HepG2 (cell line): ENCODE measurements around the gene FIBP. TPM values are rescaled to one million over a fixed set of nuclear protein-coding genes. Genes with fewer than 3 reads are reported as not detected.

Experiments used
- ATAC-seq: fragments of 200-7000 bp; cut with Tn5 transposase; 3 replicates; pipeline ENCODE4 v1.9.1; 2020; ENCODE audit warnings: mild to moderate bottlenecking, moderate library complexity
- BruUV-seq: library from RNA; stranded (reverse); fragments of 400-500 nt; replicated peaks from 2 replicates; lab custom pipeline; 2021; lab: Mats Ljungman, UMichigan
- CTCF ChIA-PET: fragments of 300-600 bp; formaldehyde crosslinking; extraction: SDS; loops from one replicate; lab custom pipeline; 2021; ENCODE audit warnings: low total read pairs, inconsistent platforms, low intra/inter-chr PET ratio; lab: Yijun Ruan, JAX
- POLR2A ChIA-PET: fragments of 350-600 bp; sonication (Branson Sonifier 250); formaldehyde crosslinking; loops from one replicate; lab custom pipeline; 2020; ENCODE audit warnings: antibody characterized with exemption, inconsistent platforms; lab: Yijun Ruan, JAX
- DNase-seq: peaks from one replicate; pipeline ENCODE4 v3.0.0-alpha.2; 2015; ENCODE audit warnings: low spot score
- FAIRE-seq: peaks from 3 replicates; lab custom pipeline; 2011; peaks lifted over from hg19 to GRCh38; lab: Jason Lieb, UNC
- H2AFZ ChIP-seq: one replicate; pipeline ENCODE4 v1.6.1; 2011; ENCODE audit warnings: low read length, inconsistent platforms
- H3K27ac ChIP-seq: fragments of 300-600 bp; 3 replicates; pipeline ENCODE4 v1.8.0; 2011; ENCODE audit warnings: mixed run types, mild to moderate bottlenecking, mixed read lengths, low read length, inconsistent platforms; ENCODE audit not compliant: insufficient read depth; ENCODE audit errors: extremely low read length
- H3K27me3 ChIP-seq, 2 experiments: fragments of 200-600 bp in 1 of 2; 2 replicates in 1 of 2; 3 replicates in 1 of 2; pipeline versions ENCODE4 v1.6.0 to v1.8.0; 2011; ENCODE audit warnings: low read length in 2 of 2, mild to moderate bottlenecking in 2 of 2, moderate library complexity in 2 of 2, inconsistent platforms in 1 of 2; ENCODE audit not compliant: insufficient read depth in 2 of 2, control insufficient read depth in 1 of 2
- H3K36me3 ChIP-seq, 2 experiments: fragments of 200-600 bp in 1 of 2; replicated peaks in 1 of 2; 2 replicates in 1 of 2; 3 replicates in 1 of 2; pipeline versions ENCODE4 v1.5.1 to v1.8.0; 2011; ENCODE audit warnings: low read length in 2 of 2, inconsistent platforms in 1 of 2; ENCODE audit not compliant: insufficient read depth in 2 of 2, control insufficient read depth in 1 of 2
- H3K4me1 ChIP-seq: 2 replicates; pipeline ENCODE4 v1.5.1; 2012; ENCODE audit warnings: low read length, inconsistent platforms; ENCODE audit not compliant: insufficient read depth
- H3K4me2 ChIP-seq: 2 replicates; pipeline ENCODE4 v1.6.0; 2011; ENCODE audit warnings: low read depth, low read length, inconsistent platforms
- H3K4me3 ChIP-seq, 3 experiments: fragments of 200-600 bp in 1 of 3; sonication (generic), shearing (Covaris generic) in 1 of 3; replicated peaks in 1 of 3; 2 replicates each; pipeline ENCODE4 v1.5.1; 2011 to 2016; ENCODE audit warnings: low read length in 3 of 3, inconsistent platforms in 2 of 3, low read depth in 2 of 3, mild to moderate bottlenecking in 2 of 3, control low read depth in 1 of 3, mixed read lengths in 1 of 3; ENCODE audit not compliant: insufficient read depth in 1 of 3
- H3K79me2 ChIP-seq: one replicate; pipeline ENCODE4 v1.6.1; 2011; ENCODE audit warnings: low read length, inconsistent platforms; ENCODE audit not compliant: insufficient read depth
- H3K9ac ChIP-seq: 2 replicates; pipeline ENCODE4 v1.6.0; 2011; ENCODE audit warnings: mild to moderate bottlenecking, low read depth, low read length, inconsistent platforms; ENCODE audit not compliant: insufficient read depth
- H3K9me3 ChIP-seq: 2 replicates; pipeline ENCODE4 v1.5.1; 2012; ENCODE audit warnings: mild to moderate bottlenecking, low read length
- H4K20me1 ChIP-seq: 2 replicates; pipeline ENCODE4 v1.6.0; 2011; ENCODE audit warnings: inconsistent platforms, mild to moderate bottlenecking, low read length, moderate library complexity; ENCODE audit not compliant: insufficient read depth
- HMG20B ChIP-seq: conservative IDR thresholded peaks from 2 replicates; pipeline ENCODE4 v1.6.1; 2016; ENCODE audit warnings: missing genetic modification reagents, missing compliant biosample characterization
- MAFG ChIP-seq: sonication (generic); formaldehyde crosslinking; IDR thresholded peaks from 2 replicates; pipeline ENCODE4 v1.5.1; 2020; ENCODE audit warnings: mild to moderate bottlenecking, missing genetic modification reagents
- MYNN ChIP-seq: sonication (generic); formaldehyde crosslinking; IDR thresholded peaks from 2 replicates; pipeline ENCODE4 v1.4.0; 2020; ENCODE audit warnings: mild to moderate bottlenecking, low read depth, missing genetic modification reagents
- PHF20 ChIP-seq: sonication (generic); formaldehyde crosslinking; IDR thresholded peaks from 2 replicates; pipeline ENCODE4 v1.5.0; 2020; ENCODE audit warnings: mild to moderate bottlenecking, missing genetic modification reagents
- SKI ChIP-seq: fragments of 450-650 bp; IDR thresholded peaks from one replicate; pipeline ENCODE4 v1.6.1; 2018; ENCODE audit warnings: mild to moderate bottlenecking; ENCODE audit not compliant: partially characterized antibody
- SNAPC2 ChIP-seq: sonication (generic); formaldehyde crosslinking; IDR thresholded peaks from 2 replicates; pipeline ENCODE4 v1.8.1; 2022; ENCODE audit warnings: mild to moderate bottlenecking, missing genetic modification reagents
- ZBTB21 ChIP-seq: sonication (generic); formaldehyde crosslinking; IDR thresholded peaks from 2 replicates; pipeline ENCODE4 v1.4.0; 2020; ENCODE audit warnings: missing genetic modification reagents
- ZFY ChIP-seq: sonication (generic); formaldehyde crosslinking; IDR thresholded peaks from 2 replicates; pipeline ENCODE4 v1.4.0; 2020; ENCODE audit warnings: missing genetic modification reagents
- ZNF256 ChIP-seq: sonication (generic); formaldehyde crosslinking; conservative IDR thresholded peaks from 2 replicates; pipeline ENCODE4 v1.4.0; 2020; ENCODE audit warnings: missing genetic modification reagents
- ZNF263 ChIP-seq: sonication (generic); formaldehyde crosslinking; IDR thresholded peaks from 2 replicates; pipeline ENCODE4 v1.4.0; 2020; ENCODE audit warnings: missing genetic modification reagents
- ZNF672 ChIP-seq: sonication (generic); formaldehyde crosslinking; IDR thresholded peaks from 2 replicates; pipeline ENCODE4 v1.8.1; 2022; ENCODE audit warnings: missing genetic modification reagents
- WGBS: methylation state at CpG from one replicate; pipeline ENCODE4 v1.1.6; 2017; ENCODE audit warnings: low lambda C conversion rate; 5-methylcytosine and 5-hydroxymethylcytosine counted together
- in situ Hi-C: cut with HindIII; loops from 2 replicates; pipeline ENCODE4 v1.10.0; 2017; ENCODE audit warnings: low pct_unique_long_range_greater_than_20kb; ENCODE audit not compliant: extremely low pct_ligation_motif_present
- intact Hi-C: fragments of 100-400 bp; cut with micrococcal nuclease; formaldehyde crosslinking; loops from one replicate; pipeline ENCODE4 v1.10.0; 2022; ENCODE audit not compliant: unreplicated experiment
- polyA plus RNA-seq, 8 experiments: library from polyadenylated mRNA; depleted of rRNA in 3 of 8; stranded (reverse) in 7 of 8; unstranded in 1 of 8; fragments of >200 nt; fragmentation: Illumina TruSeq in 4 of 8; extraction: Trizol in 4 of 8; gene quantifications; 2 replicates each; pipeline versions ENCODE4 v1.2.1 to v1.2.3, GENCODE V29; 2011 to 2016; ENCODE audit warnings: low read depth in 4 of 8, missing spikeins in 1 of 8, mixed read lengths in 1 of 8; ENCODE audit not compliant: insufficient read depth in 1 of 8
- total RNA-seq, 5 experiments: library from RNA; depleted of rRNA; stranded (reverse); fragments of >200 nt; fragmentation: Illumina TruSeq; extraction: Trizol; gene quantifications; 2 replicates each; pipeline ENCODE4 v1.2.3, GENCODE V29; 2016; ENCODE audit warnings: low read depth in 1 of 5
- TF ChIP-seq, protein P1 (sequence below): sonication (generic); formaldehyde crosslinking; IDR thresholded peaks from 2 replicates; pipeline ENCODE4 v1.4.0; 2020; ENCODE audit warnings: missing genetic modification reagents
- TF ChIP-seq, protein P2 (sequence below): sonication (generic); formaldehyde crosslinking; IDR thresholded peaks from 2 replicates; pipeline ENCODE4 v1.5.0; 2020; ENCODE audit warnings: missing genetic modification reagents, mild to moderate bottlenecking, borderline replicate concordance
- TF ChIP-seq, protein P3 (sequence below), 2 experiments: sonication (generic) in 1 of 2; formaldehyde crosslinking in 1 of 2; IDR thresholded peaks; 2 replicates each; pipeline versions ENCODE4 v1.4.0 to v1.6.1; 2016 to 2020; ENCODE audit warnings: borderline replicate concordance in 1 of 2, low read depth in 1 of 2, mild to moderate bottlenecking in 1 of 2, missing genetic modification reagents in 1 of 2
- TF ChIP-seq, protein P4 (sequence below): sonication (generic); formaldehyde crosslinking; IDR thresholded peaks from 2 replicates; pipeline ENCODE4 v1.4.0; 2020; ENCODE audit warnings: missing genetic modification reagents, borderline replicate concordance
- TF ChIP-seq, protein P5 (sequence below): sonication (generic); formaldehyde crosslinking; IDR thresholded peaks from 2 replicates; pipeline ENCODE4 v1.4.0; 2020; ENCODE audit warnings: mild to moderate bottlenecking, missing genetic modification reagents

The FIBP gene
- total and polyA plus RNA-seq, 2 of the 13 experiments (the other 11 are each of a cell fraction or from before 2014, with no cell fraction given) = 42.9 to 62.1 TPM

DNA sequence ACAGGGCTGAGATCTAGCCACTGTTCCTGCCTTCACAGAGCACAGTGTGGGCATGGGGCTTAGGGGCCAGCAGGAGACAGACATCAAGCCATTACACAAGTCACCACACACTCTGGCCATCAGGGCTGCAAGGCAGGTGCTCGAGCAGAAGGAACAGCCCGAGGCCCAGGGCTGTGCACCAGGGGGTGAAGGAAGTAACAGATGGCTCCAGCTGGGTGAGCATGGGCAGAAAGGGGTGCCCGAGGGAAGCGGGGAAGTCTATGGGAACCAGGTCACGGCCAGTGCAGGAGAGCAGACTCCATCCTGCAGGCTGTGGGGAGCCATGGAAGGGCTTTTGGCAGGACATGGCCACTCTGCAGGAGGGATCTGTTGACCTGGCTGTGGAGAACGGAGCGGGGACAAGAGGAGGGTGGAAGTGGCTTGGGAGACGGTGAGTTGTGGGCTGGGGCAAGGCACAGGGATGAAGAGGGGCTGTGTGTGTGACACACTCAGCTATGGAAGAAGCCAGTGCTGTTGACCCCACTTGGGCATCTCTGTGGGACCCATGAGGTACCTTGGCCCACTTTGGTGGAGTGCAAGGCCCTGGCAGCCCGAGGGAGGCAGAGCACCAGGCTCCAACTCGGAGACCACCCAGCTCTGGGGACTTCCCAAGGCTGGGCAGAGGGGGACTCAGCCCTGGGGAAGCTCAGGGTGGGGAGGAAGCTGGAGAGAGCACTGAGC lies 27.0 kb upstream of the FIBP start:
- intact Hi-C loops = no loop called here
- ChIA-PET POLR2A (interaction anchor here (1.0 to 5.0 kb wide), 6 partner anchors 12 to 56 kb away, joined by 3 to 59 read pairs (median 10); partner anchors contain the start of genes CCDC85B, FIBP, FOSL1 and MUS81), CTCF (no interaction called here)
- Histone ChIP-seq H3K9ac (no peak overlapping the region), H3K27ac (no peak overlapping the region), H4K20me1 (no peaks in the 10 kb centered on the region), H3K36me3 (no peaks in the 10 kb centered on the region), H3K4me1 (peaks cover 60% of the 10 kb centered on the region), H3K9me3 (no peaks in the 10 kb centered on the region), H2AFZ (no peak overlapping the region), H3K4me2 (peak overlapping the region; percentile 73), H3K4me3 (peak overlapping the region in 1 of 3 experiments; percentile 48; a peak in 1 of 6 replicates), H3K79me2 (peaks cover 11% of the 10 kb centered on the region), H3K27me3 (peaks cover 0 to 2% of the 10 kb centered on the region in 2 experiments; a peak in 1 of 5 replicates)
- DNase-seq (no peak), FAIRE-seq (no peak), ATAC-seq (peak; percentile 2; the same call in 2 of the 3 replicates)
- 69% methylated on average over 6 of the region's 10 CpGs for WGBS
- in situ Hi-C loops = no loop called here
- no TSS peak for BruUV-seq
- TF ChIP-seq, protein P1, sequence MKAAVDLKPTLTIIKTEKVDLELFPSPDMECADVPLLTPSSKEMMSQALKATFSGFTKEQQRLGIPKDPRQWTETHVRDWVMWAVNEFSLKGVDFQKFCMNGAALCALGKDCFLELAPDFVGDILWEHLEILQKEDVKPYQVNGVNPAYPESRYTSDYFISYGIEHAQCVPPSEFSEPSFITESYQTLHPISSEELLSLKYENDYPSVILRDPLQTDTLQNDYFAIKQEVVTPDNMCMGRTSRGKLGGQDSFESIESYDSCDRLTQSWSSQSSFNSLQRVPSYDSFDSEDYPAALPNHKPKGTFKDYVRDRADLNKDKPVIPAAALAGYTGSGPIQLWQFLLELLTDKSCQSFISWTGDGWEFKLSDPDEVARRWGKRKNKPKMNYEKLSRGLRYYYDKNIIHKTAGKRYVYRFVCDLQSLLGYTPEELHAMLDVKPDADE (CRISPR knock-in tag) = no peak
- TF ChIP-seq, protein P2, sequence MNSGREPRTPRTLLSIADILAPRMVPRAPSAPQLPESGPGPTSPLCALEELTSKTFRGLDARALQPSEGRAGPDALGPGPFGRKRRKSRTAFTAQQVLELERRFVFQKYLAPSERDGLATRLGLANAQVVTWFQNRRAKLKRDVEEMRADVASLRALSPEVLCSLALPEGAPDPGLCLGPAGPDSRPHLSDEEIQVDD = 0 out of 2 replicates have a peak, but pooled peaks have one; percentile 22
- TF ChIP-seq PHF20 (CRISPR knock-in tag) = no peak
- TF ChIP-seq, protein P3, sequence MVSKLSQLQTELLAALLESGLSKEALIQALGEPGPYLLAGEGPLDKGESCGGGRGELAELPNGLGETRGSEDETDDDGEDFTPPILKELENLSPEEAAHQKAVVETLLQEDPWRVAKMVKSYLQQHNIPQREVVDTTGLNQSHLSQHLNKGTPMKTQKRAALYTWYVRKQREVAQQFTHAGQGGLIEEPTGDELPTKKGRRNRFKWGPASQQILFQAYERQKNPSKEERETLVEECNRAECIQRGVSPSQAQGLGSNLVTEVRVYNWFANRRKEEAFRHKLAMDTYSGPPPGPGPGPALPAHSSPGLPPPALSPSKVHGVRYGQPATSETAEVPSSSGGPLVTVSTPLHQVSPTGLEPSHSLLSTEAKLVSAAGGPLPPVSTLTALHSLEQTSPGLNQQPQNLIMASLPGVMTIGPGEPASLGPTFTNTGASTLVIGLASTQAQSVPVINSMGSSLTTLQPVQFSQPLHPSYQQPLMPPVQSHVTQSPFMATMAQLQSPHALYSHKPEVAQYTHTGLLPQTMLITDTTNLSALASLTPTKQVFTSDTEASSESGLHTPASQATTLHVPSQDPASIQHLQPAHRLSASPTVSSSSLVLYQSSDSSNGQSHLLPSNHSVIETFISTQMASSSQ (IDR thresholded peaks at IDR 0.05; ENCODE audit: low read depth) = no peak
- TF ChIP-seq, protein P3 (CRISPR knock-in tag; IDR thresholded peaks at IDR 0.05; ENCODE audit: borderline replicate concordance) = no peak
- TF ChIP-seq SKI = no peak
- TF ChIP-seq ZBTB21 = no peak
- no peak for TF ChIP-seq ZNF256 (CRISPR knock-in tag)
- TF ChIP-seq ZNF263 (CRISPR knock-in tag) = 0 out of 2 replicates have a peak, but pooled peaks have one; percentile 33
- TF ChIP-seq, protein P4, sequence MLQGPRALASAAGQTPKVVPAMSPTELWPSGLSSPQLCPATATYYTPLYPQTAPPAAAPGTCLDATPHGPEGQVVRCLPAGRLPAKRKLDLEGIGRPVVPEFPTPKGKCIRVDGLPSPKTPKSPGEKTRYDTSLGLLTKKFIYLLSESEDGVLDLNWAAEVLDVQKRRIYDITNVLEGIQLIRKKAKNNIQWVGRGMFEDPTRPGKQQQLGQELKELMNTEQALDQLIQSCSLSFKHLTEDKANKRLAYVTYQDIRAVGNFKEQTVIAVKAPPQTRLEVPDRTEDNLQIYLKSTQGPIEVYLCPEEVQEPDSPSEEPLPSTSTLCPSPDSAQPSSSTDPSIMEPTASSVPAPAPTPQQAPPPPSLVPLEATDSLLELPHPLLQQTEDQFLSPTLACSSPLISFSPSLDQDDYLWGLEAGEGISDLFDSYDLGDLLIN (CRISPR knock-in tag) = no peak
- no peak for TF ChIP-seq ZNF672 (CRISPR knock-in tag)
- TF ChIP-seq ZFY (CRISPR knock-in tag) = peak; percentile 11; the same call in 1 of the 2 replicates
- TF ChIP-seq, protein P5, sequence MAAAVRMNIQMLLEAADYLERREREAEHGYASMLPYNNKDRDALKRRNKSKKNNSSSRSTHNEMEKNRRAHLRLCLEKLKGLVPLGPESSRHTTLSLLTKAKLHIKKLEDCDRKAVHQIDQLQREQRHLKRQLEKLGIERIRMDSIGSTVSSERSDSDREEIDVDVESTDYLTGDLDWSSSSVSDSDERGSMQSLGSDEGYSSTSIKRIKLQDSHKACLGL (CRISPR knock-in tag) = peak; percentile 23; the same call in 1 of the 2 replicates
- no peak for TF ChIP-seq HMG20B (CRISPR knock-in tag)
- no peak for TF ChIP-seq MYNN (CRISPR knock-in tag)
- peak; percentile 62; the same call in 1 of the 2 replicates for TF ChIP-seq MAFG
- TF ChIP-seq SNAPC2 = no peak
